ENCODE results near the gene WNT16. TPM values are rescaled to one million over a fixed set of nuclear protein-coding genes. Genes with fewer than 3 reads are reported as not detected.

WNT16 gene
- total RNA-seq, 1 experiment from 2014 or later: not detected

GRCh38 chr7:121322460-121322859 is 6.3 kb upstream of the WNT16 start:
- BruUV-seq (replicated peaks): no TSS peak
- CTCF ChIA-PET: no interaction called here

DNA sequence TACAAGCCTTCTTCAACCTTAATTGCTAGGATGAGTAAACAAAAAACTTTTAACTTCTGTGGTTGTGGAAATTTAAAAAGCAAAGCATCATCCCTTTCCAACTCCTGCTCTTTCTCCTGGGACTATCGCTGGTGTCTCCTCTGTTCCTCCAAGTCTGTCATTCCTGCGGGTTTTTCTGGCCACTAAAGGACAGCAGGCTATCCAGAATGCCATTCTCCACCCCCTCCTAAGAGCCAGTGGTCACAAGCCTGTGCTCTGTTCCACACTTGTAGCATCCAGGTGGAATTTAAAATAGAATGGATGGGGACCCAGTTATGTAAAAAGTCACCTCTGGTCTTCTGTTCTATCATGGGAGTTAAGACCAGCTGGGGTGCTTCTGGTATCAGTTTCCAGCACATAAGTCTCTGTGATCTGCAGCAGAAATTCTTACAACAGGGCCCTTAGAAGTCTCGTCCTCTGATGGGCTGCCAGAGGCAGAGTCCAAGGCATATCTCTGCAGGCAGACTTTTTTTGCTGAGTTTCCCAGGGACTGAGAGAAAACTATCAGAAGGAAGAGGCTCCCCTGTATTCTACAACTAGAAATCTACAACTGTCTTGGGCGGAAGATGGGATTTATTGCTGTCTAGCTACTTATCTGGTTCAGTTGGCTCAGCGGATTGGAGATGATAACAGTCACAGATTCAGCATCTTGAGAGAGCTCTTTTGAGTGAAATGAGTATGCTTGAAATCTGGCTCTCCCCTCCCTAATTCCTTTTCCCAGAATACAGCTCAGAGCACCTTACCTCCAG is 5.1 kb upstream of the WNT16 start:
- H3K4me1 ChIP-seq (ENCODE audit: insufficient read depth, low read length): no peaks in the 10 kb centered on the region
- TF ChIP-seq EZH2 (IDR thresholded peaks at IDR 0.05; ENCODE audit: low read length, unreplicated experiment) (no peak), EZH2phosphoT487 (IDR thresholded peaks at IDR 0.05; ENCODE audit: borderline replicate concordance, low read length) (no peak)
- TF ChIP-seq, protein P1, sequence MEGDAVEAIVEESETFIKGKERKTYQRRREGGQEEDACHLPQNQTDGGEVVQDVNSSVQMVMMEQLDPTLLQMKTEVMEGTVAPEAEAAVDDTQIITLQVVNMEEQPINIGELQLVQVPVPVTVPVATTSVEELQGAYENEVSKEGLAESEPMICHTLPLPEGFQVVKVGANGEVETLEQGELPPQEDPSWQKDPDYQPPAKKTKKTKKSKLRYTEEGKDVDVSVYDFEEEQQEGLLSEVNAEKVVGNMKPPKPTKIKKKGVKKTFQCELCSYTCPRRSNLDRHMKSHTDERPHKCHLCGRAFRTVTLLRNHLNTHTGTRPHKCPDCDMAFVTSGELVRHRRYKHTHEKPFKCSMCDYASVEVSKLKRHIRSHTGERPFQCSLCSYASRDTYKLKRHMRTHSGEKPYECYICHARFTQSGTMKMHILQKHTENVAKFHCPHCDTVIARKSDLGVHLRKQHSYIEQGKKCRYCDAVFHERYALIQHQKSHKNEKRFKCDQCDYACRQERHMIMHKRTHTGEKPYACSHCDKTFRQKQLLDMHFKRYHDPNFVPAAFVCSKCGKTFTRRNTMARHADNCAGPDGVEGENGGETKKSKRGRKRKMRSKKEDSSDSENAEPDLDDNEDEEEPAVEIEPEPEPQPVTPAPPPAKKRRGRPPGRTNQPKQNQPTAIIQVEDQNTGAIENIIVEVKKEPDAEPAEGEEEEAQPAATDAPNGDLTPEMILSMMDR (conservative IDR thresholded peaks at IDR 0.05; ENCODE audit: low read depth, low read length): no peak
- no peak for ATAC-seq
- H3K27ac ChIP-seq (ENCODE audit: low read length): no peak overlapping the region
- H3K9me2 ChIP-seq (replicated peaks; ENCODE audit: low read length): no peaks in the 10 kb centered on the region
- no peak overlapping the region for H3K4me3 ChIP-seq (ENCODE audit: low read length)
- CTCF ChIA-PET: interaction anchor here (0.6 kb wide), 1 partner anchor 137 kb away, joined by 3 read pairs; no protein-coding TSS in a partner anchor
- H3K79me2 ChIP-seq (ENCODE audit: low read length): no peaks in the 10 kb centered on the region
- H3K9ac ChIP-seq (ENCODE audit: low read length): no peak overlapping the region
- H3F3A ChIP-seq (ENCODE audit: low read length, unreplicated experiment): no peaks in the 10 kb centered on the region
- no peak overlapping the region for H2AFZ ChIP-seq (ENCODE audit: low read length)
- peaks cover 2% of the 10 kb centered on the region; the same call in 1 of the 2 replicates for H3K27me3 ChIP-seq (ENCODE audit: low read length)
- intact Hi-C loops (cut with micrococcal nuclease): no loop called here
- no peaks in the 10 kb centered on the region for H4K20me1 ChIP-seq (ENCODE audit: low read length)
- H3K4me2 ChIP-seq (ENCODE audit: low read length): no peak overlapping the region
- no peaks in the 10 kb centered on the region for H3K9me3 ChIP-seq (ENCODE audit: low read length)
- POLR2A ChIA-PET (ENCODE audit: unreplicated experiment): no interaction called here
- BruUV-seq (replicated peaks): no TSS peak
- DNase-seq: no peak
- H3K36me3 ChIP-seq (ENCODE audit: low read depth, low read length): no peaks in the 10 kb centered on the region

More at GRCh38 chr7:121322460-121322859, 6.3 kb upstream of the WNT16 start:
- H3F3A ChIP-seq (ENCODE audit: low read length, unreplicated experiment): no peaks in the 10 kb centered on the region
- H3K4me1 ChIP-seq (ENCODE audit: insufficient read depth, low read length): no peaks in the 10 kb centered on the region
- H4K20me1 ChIP-seq (ENCODE audit: low read length): no peaks in the 10 kb centered on the region
- POLR2A ChIA-PET (ENCODE audit: unreplicated experiment): no interaction called here
- intact Hi-C loops (cut with micrococcal nuclease): no loop called here
- H3K9ac ChIP-seq (ENCODE audit: low read length): no peak overlapping the region
- no peaks in the 10 kb centered on the region for H3K9me3 ChIP-seq (ENCODE audit: low read length)
- no peaks in the 10 kb centered on the region for H3K9me2 ChIP-seq (replicated peaks; ENCODE audit: low read length)
- H3K4me3 ChIP-seq (ENCODE audit: low read length): no peak overlapping the region
- H2AFZ ChIP-seq (ENCODE audit: low read length): no peak overlapping the region
- ATAC-seq: no peak
- no peaks in the 10 kb centered on the region for H3K79me2 ChIP-seq (ENCODE audit: low read length)
- no peaks in the 10 kb centered on the region for H3K27me3 ChIP-seq (ENCODE audit: low read length)
- no peak overlapping the region for H3K27ac ChIP-seq (ENCODE audit: low read length)
- H3K36me3 ChIP-seq (ENCODE audit: low read depth, low read length): no peaks in the 10 kb centered on the region
- TF ChIP-seq, protein P1 (conservative IDR thresholded peaks at IDR 0.05; ENCODE audit: low read depth, low read length): no peak
- TF ChIP-seq EZH2phosphoT487 (IDR thresholded peaks at IDR 0.05; ENCODE audit: borderline replicate concordance, low read length) (no peak), EZH2 (IDR thresholded peaks at IDR 0.05; ENCODE audit: low read length, unreplicated experiment) (no peak)
- DNase-seq: no peak
- H3K4me2 ChIP-seq (ENCODE audit: low read length): no peak overlapping the region

DNA sequence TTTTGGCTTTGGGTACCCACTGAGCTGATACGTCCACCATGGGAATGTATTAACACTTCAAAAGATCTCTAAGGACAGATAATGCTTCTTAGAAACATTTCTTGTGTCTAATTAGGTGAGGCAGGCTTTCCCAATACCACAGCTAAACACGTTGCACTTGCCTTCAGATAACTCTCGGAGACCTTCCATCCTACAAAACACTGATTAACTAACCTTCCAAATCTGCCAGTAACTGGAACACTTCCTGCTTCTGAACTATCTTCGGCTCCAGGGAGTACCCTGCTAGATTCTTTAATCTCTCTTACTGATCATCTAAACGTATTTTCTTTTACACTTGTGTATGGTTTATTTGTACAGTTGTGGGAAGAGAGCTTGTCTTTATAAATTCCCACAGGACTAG is 1.1 kb upstream of the WNT16 start:
- Histone ChIP-seq H4K20me1 (ENCODE audit: low read length) (no peaks in the 10 kb centered on the region), H3K9me3 (ENCODE audit: low read length) (no peaks in the 10 kb centered on the region), H3K4me3 (ENCODE audit: low read length) (no peak overlapping the region), H3K4me2 (ENCODE audit: low read length) (no peak overlapping the region), H3K4me1 (ENCODE audit: insufficient read depth, low read length) (no peaks in the 10 kb centered on the region), H3F3A (ENCODE audit: low read length, unreplicated experiment) (no peaks in the 10 kb centered on the region), H3K27ac (ENCODE audit: low read length) (no peak overlapping the region), H3K9me2 (replicated peaks; ENCODE audit: low read length) (no peaks in the 10 kb centered on the region), H3K36me3 (ENCODE audit: low read depth, low read length) (no peaks in the 10 kb centered on the region), H3K27me3 (ENCODE audit: low read length) (peaks cover 38% of the 10 kb centered on the region), H3K79me2 (ENCODE audit: low read length) (no peaks in the 10 kb centered on the region), H2AFZ (ENCODE audit: low read length) (no peak overlapping the region), H3K9ac (ENCODE audit: low read length) (no peak overlapping the region)
- intact Hi-C loops (cut with micrococcal nuclease): no loop called here
- ChIA-PET CTCF (no interaction called here), POLR2A (ENCODE audit: unreplicated experiment) (no interaction called here)
- no peak for ATAC-seq
- no TSS peak for BruUV-seq (replicated peaks)
- DNase-seq: no peak
- no peak for TF ChIP-seq EZH2 (IDR thresholded peaks at IDR 0.05; ENCODE audit: low read length, unreplicated experiment)
- no peak for TF ChIP-seq EZH2phosphoT487 (IDR thresholded peaks at IDR 0.05; ENCODE audit: borderline replicate concordance, low read length)
- TF ChIP-seq, protein P1 (conservative IDR thresholded peaks at IDR 0.05; ENCODE audit: low read depth, low read length): no peak

Measured in PC-3 (cell line).